ENCODE measurements around the gene TMEM213.
"Not testable (repeated sequence)": the region's sequence is repeated elsewhere in the genome, so short reads cannot be mapped to it uniquely, and the experiment has no call there.

Gene TMEM213

DNA sequence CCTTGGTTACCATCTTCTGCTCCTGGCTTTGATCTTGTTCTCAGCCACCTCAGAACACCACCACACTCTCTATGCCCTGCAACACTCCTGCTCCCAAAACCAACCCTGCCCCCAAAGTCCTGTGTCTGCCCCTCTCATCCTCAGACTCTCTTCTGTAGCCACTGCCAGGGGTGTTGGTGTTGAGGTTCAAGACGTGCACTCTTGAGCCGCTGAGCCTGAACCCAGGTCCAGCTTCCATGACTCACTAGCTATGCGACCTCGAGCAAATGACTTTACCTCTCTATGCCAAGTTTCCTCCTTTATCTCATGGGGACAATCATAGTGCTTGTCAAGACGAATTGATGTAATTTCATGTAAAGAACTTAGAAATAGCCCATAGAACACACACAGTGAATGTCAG, 1.0 kb downstream of the TMEM213 start:
- DNase-seq, result no peak

DNA sequence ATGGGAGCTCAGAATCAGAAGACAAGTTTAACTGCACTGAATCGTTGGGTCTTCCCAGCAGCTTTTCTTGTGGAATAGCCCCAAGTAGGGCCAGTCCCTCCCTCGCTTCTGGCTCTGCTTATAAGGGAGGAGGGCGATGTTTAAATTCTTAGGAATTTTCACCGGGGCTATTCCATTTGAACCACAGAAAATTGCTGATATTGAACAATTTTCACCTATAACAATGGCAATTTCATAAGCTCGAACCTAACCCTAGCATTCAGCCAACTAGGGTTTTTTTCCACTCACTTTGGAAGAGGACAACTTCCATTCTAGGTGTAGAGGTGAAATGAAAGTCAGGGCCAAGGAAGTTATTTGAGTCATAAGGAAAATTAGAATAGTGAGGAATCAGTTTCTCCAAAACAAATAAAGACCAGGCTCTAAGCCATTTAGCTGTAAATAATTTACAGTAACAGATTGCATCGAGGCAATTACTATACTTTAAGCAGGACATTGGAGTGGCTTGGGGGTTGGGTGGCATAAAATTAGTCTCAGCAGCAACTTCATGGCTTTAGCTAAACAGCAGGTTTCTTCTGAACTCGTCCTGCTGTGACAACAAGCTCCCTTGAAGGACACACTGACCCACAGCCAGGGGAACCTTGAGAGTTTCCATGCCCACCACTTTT, 1.7 kb downstream of the TMEM213 start:
- no peak for DNase-seq

DNA sequence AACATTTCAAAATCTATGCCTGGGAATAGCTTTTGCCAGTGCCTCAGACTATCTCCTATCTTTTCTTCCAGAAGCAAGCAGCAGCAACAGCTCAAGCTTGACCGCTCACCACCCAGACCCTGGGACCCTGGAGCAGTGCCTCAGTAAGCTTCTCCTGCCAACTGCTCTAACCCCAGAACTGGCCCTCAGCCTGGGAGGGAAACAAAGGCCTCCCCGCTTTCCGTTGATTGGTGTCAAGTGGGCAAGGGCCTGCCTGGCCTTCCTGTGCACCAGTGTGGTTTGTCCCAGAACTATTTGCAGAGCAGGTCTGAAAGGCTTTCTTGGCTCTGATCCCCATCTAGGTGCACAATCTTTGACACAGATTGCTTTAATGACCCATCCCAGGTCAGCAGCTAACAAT, 3.5 kb downstream of the TMEM213 start:
- no peak for DNase-seq

DNA sequence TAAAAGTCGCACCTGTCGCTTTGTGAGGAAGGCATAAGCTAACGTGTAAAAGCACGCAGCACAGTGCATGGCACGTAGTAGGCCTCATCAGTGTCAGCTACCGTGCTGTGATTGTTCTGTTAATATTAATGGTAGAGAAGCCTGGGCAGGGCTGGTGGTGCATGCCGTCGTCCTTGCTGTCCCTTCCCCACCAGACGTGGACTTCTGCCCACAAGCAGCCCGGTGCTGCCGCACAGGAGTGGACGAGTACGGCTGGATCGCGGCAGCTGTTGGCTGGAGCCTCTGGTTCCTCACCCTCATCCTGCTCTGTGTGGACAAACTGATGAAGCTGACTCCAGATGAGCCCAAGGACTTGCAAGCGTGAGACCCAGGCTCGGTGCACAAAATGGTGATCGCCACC, 4.9 kb downstream of the TMEM213 start:
- DNase-seq, result no peak

DNA sequence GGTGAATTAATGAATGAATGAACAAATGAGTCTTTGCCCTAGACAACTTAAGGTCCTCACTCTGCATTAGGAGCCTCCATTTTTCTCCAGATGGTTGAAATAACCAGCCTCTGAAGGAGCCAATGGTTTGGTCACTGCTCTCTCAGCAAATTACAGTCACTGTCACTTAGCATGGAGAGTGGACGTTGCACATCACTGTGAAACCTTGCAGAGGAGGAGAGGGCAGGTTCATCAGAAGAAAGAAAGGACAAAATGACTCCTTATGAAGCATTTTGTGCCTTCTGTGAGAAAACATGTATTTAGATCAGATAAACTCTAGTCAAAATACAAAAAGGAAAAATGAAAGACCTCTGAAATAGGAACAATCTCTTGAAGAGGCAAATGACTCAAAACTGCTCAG, 6.8 kb downstream of the TMEM213 start:
- no peak for DNase-seq

DNA sequence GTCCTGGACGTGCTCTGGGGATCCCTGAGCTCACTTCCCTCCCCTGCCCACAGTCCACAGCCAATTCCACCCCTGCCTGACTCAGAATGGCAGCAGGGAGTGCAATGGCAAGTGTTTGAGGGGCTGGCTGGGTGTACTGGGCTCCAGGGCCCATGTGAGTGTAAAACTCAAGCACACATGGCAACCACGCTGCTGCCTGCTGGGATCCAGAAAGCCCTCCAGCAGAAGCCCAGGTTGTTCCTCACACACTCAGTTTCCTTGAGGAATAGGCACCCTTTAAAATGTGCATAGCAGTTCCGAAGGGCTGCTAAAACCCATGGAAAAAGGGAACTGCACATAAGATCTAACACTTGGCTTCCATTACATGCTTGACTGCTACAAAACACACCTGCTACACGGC, 11.6 kb downstream of the TMEM213 start:
- DNase-seq, result no peak

DNA sequence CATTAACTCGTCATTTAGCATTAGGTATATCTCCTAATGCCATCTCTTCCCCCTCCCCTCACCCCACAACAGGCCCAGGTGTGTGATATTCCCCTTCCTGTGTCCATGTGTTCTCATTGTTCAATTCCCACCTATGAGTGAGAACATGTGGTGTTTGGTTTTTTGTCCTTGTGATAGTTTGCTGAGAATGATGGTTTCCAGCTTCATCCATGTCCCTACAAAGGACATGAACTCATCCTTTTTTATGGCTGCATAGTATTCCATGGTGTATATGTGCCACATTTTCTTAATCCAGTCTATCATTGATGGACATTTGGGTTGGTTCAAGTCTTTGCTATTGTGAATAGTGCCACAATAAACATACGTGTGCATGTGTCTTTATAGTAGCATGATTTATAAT, 13.5 kb downstream of the TMEM213 start:
- DNase-seq, result not testable (repeated sequence)

DNA sequence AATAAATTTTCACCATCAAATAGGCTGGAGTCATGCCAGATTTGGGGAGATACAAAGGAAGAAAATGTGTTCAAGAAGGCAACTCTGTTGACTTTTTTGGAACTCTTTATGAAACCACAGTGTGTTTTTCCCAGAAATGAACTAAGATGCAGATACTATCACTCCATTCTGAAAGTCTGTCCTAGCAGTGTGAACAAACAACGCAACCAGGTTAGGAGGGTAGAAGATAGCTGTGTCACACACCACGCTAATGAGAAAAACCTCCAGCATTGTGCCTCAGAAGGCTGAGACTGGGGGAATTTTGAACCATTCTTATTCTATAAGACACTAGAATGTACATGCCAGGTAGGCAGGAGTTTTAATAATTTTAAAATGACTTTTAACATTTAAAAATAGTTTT, 16.2 kb downstream of the TMEM213 start:
- DNase-seq, result no peak

DNA sequence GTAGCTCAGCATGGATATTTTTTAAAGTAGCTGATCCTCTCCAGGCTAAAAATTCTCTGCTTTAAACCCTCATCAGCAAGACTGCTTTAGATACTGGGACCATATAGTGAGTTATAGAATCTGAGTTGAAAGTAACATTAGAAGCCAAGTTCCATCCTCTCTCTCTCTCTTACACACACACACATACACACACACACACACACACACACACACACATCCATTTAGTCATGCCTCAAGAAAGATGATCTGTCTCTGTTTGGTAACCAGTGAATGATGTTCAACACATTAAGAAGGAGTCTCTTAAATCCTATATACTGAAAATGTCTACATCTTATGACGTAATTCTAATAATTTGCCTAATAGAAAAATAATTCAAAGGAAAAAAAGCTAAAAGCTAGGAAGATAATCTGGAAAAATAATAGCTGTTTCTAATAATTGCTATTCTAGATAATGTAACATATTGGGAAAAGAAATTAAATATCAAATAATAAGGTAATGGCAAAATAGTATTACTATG, 17.1 kb downstream of the TMEM213 start:
- no peak for DNase-seq

DNA sequence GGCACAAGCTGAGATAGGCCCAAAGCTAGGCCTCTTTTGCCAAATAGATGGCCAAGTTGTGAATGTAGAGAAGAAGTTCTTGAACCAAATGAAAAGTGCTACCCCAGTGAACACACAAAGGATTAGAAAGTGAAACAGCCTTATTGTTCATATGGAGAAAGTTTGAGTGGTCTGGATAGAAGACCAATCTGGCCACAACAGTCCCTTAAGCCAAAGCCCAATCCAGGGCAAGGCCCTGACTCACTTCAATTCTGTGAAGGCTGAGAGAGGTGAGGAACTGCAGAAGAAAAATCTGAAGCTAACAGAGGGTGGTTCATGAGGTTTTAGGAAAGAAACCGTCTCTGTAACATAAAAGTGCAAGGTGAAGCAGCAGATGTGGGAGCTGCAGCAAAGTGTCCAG, 18.9 kb downstream of the TMEM213 start:
- DNase-seq, result no peak

DNA sequence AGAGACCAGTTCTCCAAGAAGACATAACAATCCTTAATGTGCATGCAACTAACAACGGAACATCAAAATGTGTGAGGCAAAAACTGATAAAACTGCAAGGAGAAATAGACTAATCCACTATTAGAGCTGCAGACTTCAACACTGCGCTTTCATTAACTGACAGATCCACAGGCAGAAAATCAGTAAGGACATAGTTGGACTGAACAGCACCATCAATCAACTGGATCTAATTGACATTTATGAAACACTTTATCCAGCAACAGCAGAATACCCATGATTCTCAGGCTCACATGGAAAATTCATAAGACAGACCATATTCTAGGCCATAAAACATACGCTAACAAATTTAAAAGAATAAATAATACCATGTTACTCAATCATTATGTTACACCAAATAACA, 21.8 kb downstream of the TMEM213 start:
- no peak for DNase-seq

DNA sequence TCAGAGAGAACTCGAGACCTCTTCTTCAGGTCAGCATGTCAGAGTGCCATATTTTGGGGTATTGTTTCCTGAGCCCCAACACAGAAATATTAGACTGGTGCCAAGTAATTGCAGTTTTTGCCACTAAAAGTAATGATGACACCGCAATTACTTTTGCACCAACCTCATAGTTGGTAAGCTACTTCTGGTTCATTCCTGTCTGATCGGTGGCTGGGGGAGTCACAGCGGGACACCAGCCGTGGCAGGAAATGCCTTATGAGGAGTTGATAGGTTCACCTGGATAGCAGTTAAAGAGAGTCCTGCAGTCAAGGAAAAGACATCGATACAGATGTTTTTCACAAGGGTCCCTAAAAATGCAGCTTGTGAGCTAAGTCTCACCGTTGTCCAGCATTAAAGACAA, 24.1 kb downstream of the TMEM213 start:
- no peak for DNase-seq

DNA sequence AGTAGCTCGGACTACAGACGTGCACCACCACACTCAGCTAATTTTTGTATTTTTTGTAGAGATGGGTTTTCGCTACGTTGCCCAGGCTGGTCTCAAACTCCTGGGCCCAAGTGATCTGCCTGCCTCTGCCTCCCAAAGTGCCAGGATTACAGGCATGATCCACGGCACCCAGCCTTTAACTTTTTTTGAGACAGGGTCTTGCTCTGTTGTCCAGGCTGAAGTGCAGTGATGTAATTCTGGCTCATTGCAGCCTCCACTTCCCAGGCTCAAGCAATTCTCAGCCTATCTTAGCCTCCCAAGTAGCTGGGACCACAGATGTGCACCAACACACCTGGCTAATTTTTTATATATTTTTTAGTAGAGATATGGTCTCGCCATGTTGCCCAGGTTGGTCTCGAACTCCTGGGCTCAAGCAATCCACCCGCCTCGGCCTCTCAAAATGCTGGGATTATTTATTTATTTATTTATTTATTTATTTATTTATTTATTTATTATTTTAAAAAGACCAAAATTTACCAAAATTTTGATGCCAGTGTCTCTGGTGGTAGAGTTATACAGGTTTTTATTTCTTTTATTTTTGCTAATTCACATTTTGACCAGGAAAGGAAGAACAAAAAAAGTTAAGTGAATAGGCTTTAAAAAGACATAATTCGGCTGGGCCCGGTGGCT, 25.2 kb downstream of the TMEM213 start:
- DNase-seq, result no peak

DNA sequence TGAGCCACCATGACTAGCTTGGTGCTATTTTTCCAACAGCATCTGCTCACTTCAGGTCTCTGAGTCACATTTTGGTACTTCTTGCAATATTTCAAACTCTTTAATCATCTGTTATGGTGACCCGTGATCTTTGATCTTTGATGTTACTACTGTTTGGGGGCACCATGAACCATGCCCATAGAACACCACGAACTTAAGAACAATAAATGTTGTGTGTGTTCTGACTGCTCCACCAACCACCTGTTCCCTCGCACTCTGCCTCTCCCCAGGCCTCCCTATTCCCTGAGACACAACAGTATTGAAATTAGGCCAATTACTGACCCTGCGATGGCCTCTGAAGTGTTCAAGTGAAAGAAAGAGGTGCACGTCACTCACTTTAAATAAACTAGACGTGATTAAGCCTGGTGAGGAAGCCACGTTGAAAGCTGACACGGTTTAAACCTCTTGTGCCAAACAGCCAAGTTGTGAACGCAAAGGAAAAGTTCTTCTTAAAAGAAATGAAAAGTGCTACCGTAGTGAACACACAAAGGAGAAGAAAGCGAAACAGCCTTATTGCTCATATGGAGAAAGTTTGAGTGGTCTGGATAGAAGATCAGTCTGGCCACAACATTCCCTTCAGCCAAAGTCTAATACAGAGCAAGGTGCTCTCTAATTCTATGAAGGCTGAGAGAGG, 27.4 kb downstream of the TMEM213 start:
- no peak for DNase-seq

DNA sequence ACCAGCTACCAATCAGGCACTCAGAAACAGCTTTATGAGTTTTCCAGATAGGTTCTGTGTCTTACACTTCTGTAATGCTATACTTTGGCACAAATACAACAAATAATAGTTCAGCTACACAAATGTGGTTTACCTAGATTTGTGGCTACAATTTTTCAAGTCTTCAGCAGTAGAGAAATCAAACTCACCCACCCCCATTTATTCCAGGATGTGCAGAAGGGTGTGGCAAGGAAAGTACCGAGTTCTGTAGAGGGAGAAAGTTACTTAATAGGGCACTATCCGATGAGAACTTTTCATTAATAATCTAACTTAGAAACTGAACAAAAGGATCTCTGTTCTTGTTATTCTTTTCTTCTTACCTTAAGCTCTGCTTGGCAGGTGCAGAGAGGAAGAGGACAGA, 30.5 kb downstream of the TMEM213 start:
- no peak for DNase-seq

DNA sequence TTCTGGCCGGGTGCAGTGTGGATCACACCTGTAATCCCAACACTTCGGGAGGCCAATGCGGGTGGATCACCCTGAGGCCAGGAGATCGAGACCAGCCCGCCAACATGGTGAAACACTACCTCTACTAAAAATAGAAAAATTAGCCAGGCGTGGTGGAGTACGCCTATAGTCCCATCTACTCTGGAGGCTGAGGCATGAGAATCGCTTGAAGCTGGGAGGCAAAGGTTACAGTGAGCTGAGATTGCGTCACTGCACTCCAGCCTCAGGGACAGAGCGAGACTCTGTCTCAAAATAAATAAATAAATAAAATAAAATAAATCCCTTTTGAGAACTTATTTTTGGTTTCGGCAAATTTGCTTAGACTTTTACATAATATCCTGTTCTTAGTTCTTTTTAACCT, 31.5 kb downstream of the TMEM213 start:
- DNase-seq, result no peak

DNA sequence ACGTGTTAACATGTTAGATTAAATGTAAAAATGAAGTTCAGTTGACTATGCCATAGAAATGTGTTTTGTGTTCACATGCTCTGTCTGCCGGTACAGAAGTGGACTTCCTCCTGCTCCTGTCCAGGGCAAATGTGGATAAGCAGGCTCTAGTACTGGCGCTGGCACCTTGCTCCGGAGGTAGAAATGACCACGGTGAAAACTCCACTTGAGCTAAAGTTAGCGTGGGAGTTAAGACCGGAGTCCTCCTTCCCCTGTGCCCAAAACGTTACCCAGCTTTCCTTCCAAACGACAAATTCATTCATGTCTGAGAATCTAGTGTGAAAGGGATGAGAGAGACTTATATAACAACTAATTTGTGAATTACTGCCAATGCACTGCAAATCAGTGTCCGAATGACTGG, 35.2 kb downstream of the TMEM213 start:
- no peak for DNase-seq

DNA sequence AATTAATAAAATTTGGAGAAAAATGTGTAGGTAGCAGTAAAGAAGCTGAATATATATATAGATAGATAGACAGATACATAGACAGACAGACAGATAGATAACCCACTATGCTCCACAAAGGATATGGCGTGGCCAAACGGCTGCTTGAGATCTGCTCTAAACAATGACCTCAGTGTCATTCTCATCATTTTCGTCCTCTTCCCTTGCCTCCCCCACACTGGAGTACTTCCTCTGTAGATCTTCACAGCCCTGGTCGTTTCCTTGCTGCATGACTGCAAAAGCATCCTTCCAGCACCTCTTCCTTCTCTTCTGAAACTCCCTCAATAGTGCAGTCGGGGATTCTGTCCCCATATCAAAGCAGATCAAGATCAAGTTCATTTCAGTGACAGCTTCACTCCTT, 35.8 kb downstream of the TMEM213 start:
- DNase-seq, result no peak

DNA sequence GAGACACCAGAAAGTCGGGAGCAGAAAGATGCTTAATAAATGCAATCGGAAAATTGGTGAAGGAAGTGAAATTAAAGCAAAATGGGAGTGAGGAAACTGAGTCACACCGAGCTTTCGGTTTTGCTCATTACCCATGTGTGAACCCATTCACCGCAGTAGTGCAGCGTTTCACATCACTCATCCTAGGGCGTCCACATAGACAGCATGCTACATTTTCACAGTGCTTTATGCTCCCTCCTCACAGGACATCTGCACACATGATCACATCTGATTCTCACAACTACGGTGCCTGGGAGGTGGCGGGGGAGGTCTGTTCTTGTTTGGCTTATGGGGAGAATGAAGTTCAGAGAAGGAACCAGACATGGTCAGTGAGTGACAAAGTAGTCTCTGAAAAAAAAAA, 36.8 kb downstream of the TMEM213 start:
- DNase-seq, result no peak

DNA sequence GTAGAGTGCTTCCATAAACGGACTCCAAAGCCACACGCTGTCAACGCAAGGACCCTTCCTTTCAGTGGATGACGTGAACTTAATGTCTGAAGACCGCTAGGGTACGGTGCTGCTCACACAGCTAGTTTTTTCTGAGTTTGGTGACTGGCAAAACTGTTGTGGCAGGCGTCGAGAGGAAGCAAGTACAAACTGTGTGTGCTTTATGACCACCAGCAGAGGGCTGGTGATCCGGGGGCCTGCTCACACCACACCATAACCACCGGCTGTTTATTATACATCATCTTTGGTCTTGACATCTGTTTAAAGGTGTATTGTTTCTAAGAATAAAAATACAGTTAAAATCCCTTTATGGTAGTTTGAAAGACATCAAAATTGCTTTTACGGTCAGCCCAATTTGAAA, 37.3 kb downstream of the TMEM213 start:
- no peak for DNase-seq

DNA sequence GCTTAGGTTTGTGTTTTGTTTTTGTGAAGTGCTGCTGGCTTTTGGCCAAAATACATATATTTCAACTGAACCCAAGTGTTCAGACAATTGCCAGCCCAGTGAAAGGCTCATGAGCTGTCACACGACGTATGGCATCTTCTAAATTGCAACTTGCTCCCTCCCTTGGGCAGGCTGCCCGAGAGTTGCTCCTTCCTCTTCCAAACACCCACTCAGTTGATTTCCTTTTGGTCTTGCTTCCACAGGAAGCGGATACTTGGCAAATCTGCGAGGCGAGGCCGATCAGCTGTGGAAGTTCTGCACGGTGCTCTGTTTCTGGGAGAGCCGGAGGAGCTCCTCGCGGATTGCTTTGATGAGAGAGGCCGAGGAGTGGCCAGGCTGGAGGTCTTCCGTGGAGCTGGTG, 39.8 kb downstream of the TMEM213 start:
- DNase-seq, result no peak

DNA sequence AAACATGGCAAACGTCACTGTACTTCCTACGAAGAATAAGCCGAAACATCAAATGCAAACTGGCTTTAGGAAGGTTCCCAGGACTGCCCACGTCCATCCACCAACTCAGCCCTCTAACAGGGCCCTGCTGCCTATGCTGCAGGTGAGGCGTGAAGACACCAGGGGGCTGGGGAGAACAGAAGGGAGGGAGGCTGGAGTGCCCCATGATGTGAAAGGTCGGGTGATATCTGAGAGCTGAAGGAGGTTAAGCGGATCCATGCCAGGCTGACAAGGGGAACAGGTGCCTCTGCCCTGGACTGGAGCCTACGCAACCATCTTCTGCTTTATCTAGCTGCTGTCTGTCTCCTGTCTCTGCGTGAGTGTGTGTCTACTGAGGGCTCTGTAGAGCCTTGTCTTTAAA, 40.4 kb downstream of the TMEM213 start:
- DNase-seq, result no peak

DNA sequence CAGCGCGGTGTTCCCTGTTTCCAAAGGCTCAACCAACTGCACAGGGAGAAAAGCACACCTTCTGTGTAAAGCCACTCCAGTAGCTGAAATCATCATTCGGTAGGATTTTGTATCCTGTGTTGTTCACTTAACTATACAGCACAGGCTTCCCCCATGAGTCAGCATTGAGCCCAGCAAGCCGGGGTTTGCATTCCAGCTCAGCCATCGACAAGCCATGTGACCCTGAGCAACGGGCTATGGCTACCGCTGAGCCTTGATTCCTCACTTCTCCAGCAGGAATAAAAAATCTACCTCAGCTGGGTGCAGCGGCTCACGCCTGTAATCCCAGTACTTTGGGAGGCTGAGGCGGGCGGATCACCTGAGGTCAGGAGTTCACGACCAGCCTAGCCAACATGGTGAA, 44.3 kb downstream of the TMEM213 start:
- peak in 1 of 2 donors; percentile 2 for DNase-seq
